SK-N-SH (cell line): ENCODE results near the gene ZFP64. TPM values are rescaled to one million over a fixed set of nuclear protein-coding genes. Genes with fewer than 3 reads are reported as not detected.

Experiments used
- CTCF ChIA-PET: fragments of 300-600, 350-600 bp; formaldehyde crosslinking; extraction: SDS; loops from one replicate; lab custom pipeline; 2021; lab: Yijun Ruan, JAX
- POLR2A ChIA-PET: fragments of 350-600 bp; sonication (Branson Sonifier 250); formaldehyde crosslinking; extraction: SDS; loops from one replicate; lab custom pipeline; 2020; ENCODE audit warnings: antibody characterized with exemption, inconsistent platforms; lab: Yijun Ruan, JAX
- DNase-seq: peaks from one replicate; pipeline ENCODE4 v3.0.0; 2012
- H2AFZ ChIP-seq: fragments of 200-600 bp; sonication (generic); 2 replicates; pipeline ENCODE4 v1.8.1; 2016; ENCODE audit warnings: antibody characterized with exemption, mild to moderate bottlenecking, low read depth
- H3F3A ChIP-seq: fragments of 200-600 bp; sonication (generic); replicated peaks from 2 replicates; pipeline ENCODE3; 2016; ENCODE audit warnings: antibody characterized with exemption, mild to moderate bottlenecking; ENCODE audit not compliant: insufficient read depth
- H3K27ac ChIP-seq, 2 experiments: fragments of 200-500 bp in 1 of 2; fragments of 200-600 bp in 1 of 2; sonication (Bioruptor generic) in 1 of 2; sonication (generic), shearing (Covaris generic) in 1 of 2; 2 replicates each; pipeline versions ENCODE4 v1.5.1 to v1.6.1; 2014 to 2016; ENCODE audit warnings: low read depth in 2 of 2, inconsistent platforms in 1 of 2, low read length in 1 of 2, mild to moderate bottlenecking in 1 of 2, mixed read lengths in 1 of 2
- H3K27me3 ChIP-seq: fragments of 200-600 bp; sonication (generic), shearing (Covaris generic); 2 replicates; pipeline ENCODE4 v1.6.1; 2016; ENCODE audit warnings: mixed run types; ENCODE audit not compliant: insufficient read depth
- H3K36me3 ChIP-seq, 2 experiments: fragments of 200-500 bp in 1 of 2; fragments of 200-600 bp in 1 of 2; sonication (Bioruptor generic) in 1 of 2; sonication (generic) in 1 of 2; replicated peaks in 1 of 2; 2 replicates each; pipeline versions ENCODE3 to v1.5.1; 2014 to 2016; ENCODE audit warnings: low read length in 1 of 2, mild to moderate bottlenecking in 1 of 2; ENCODE audit not compliant: insufficient read depth in 2 of 2, control insufficient read depth in 1 of 2
- H3K4me1 ChIP-seq, 2 experiments: fragments of 200-500 bp in 1 of 2; fragments of 200-600 bp in 1 of 2; sonication (Bioruptor generic) in 1 of 2; sonication (generic), shearing (Covaris generic) in 1 of 2; 2 replicates each; pipeline versions ENCODE4 v1.5.1 to v1.6.1; 2014 to 2016; ENCODE audit warnings: low read depth in 1 of 2, low read length in 1 of 2, mixed run types in 1 of 2; ENCODE audit not compliant: insufficient read depth in 2 of 2, control insufficient read depth in 1 of 2
- H3K4me2 ChIP-seq: fragments of 200-600 bp; sonication (generic), shearing (Covaris generic); 2 replicates; pipeline ENCODE4 v1.6.1; 2017; ENCODE audit warnings: mixed run types
- H3K4me3 ChIP-seq, 2 experiments: fragments of 200-500 bp in 1 of 2; fragments of 200-600 bp in 1 of 2; sonication (Bioruptor generic) in 1 of 2; sonication (generic), shearing (Covaris generic) in 1 of 2; 2 replicates each; pipeline versions ENCODE4 v1.5.1 to v1.8.1; 2014 to 2016; ENCODE audit warnings: low read depth in 2 of 2, inconsistent platforms in 1 of 2, low read length in 1 of 2, mild to moderate bottlenecking in 1 of 2, mixed read lengths in 1 of 2, moderate library complexity in 1 of 2
- H3K79me2 ChIP-seq: fragments of 200-600 bp; sonication (generic); 2 replicates; pipeline ENCODE4 v1.8.1; 2017; ENCODE audit warnings: mild to moderate bottlenecking; ENCODE audit not compliant: insufficient read depth
- H3K9ac ChIP-seq: fragments of 200-600 bp; sonication (generic); 2 replicates; pipeline ENCODE4 v1.6.1; 2017; ENCODE audit warnings: mixed run types
- H3K9me2 ChIP-seq: fragments of 200-600 bp; sonication (generic); 2 replicates; pipeline ENCODE4 v1.6.1; 2017; ENCODE audit warnings: mixed run types
- H3K9me3 ChIP-seq: fragments of 200-600 bp; sonication (generic); 2 replicates; pipeline ENCODE4 v1.6.1; 2017; ENCODE audit warnings: mixed run types, mild to moderate bottlenecking, moderate library complexity
- H4K20me1 ChIP-seq: fragments of 200-600 bp; sonication (generic); 2 replicates; pipeline ENCODE4 v1.6.1; 2017; ENCODE audit warnings: mild to moderate bottlenecking, mixed run types; ENCODE audit not compliant: insufficient read depth
- CHD2 ChIP-seq: fragments of 150-350 bp; IDR thresholded peaks from 2 replicates; pipeline ENCODE4 v1.6.1; 2018; ENCODE audit warnings: low read length; ENCODE audit not compliant: partially characterized antibody
- EP300 ChIP-seq, 2 experiments: IDR thresholded peaks; 2 replicates each; pipeline versions ENCODE4 v1.4.0 to v1.6.1; 2012; ENCODE audit warnings: borderline replicate concordance in 1 of 2, low read depth in 1 of 2, low read length in 1 of 2
- EZH2phosphoT487 ChIP-seq: fragments of 200-600 bp; sonication (generic); IDR thresholded peaks from 2 replicates; pipeline ENCODE4 v1.6.1; 2017; ENCODE audit warnings: low read depth, mixed run types, mild to moderate bottlenecking, antibody characterized with exemption, moderate library complexity, borderline replicate concordance
- FOXM1 ChIP-seq: IDR thresholded peaks from 2 replicates; pipeline ENCODE4 v1.4.0; 2012; ENCODE audit warnings: low read depth, mild to moderate bottlenecking
- GABPA ChIP-seq: IDR thresholded peaks from 2 replicates; pipeline ENCODE4 v1.4.0; 2012; ENCODE audit warnings: low read depth, mild to moderate bottlenecking
- GATA2 ChIP-seq: sonication (generic); formaldehyde crosslinking; IDR thresholded peaks from 2 replicates; pipeline ENCODE4 v1.5.0; 2020; ENCODE audit warnings: mild to moderate bottlenecking, missing genetic modification reagents
- IRF3 ChIP-seq: fragments of 150-350 bp; IDR thresholded peaks from 2 replicates; pipeline ENCODE4 v1.6.1; 2016; ENCODE audit warnings: mild to moderate bottlenecking, low read depth, low read length
- JUND ChIP-seq: IDR thresholded peaks from 2 replicates; pipeline ENCODE4 v1.4.0; 2012
- MXI1 ChIP-seq: IDR thresholded peaks from 2 replicates; pipeline ENCODE4 v1.6.1; 2012; ENCODE audit warnings: mild to moderate bottlenecking, low read depth, low read length, improper control_type of control experiment
- PBX3 ChIP-seq: IDR thresholded peaks from 2 replicates; pipeline ENCODE4; 2012
- POLR2AphosphoS5 ChIP-seq: IDR thresholded peaks from 2 replicates; pipeline ENCODE4 v1.6.1; 2012; ENCODE audit warnings: low read depth, low read length
- REST ChIP-seq: IDR thresholded peaks from 2 replicates; pipeline ENCODE4 v1.6.1; 2012; ENCODE audit warnings: mild to moderate bottlenecking, low read depth, low read length, moderate library complexity
- RFX5 ChIP-seq: IDR thresholded peaks from 2 replicates; pipeline ENCODE4 v1.6.1; 2012; ENCODE audit warnings: mild to moderate bottlenecking, improper control_type of control experiment, low read length
- SIN3A ChIP-seq: IDR thresholded peaks from 2 replicates; pipeline ENCODE4 v1.6.1; 2012; ENCODE audit warnings: low read depth, mild to moderate bottlenecking, low read length, moderate library complexity, borderline replicate concordance
- TAF1 ChIP-seq: IDR thresholded peaks from 2 replicates; pipeline ENCODE4 v1.6.1; 2012; ENCODE audit warnings: low read depth, mild to moderate bottlenecking, low read length, moderate library complexity, borderline replicate concordance
- TEAD4 ChIP-seq: IDR thresholded peaks from 2 replicates; pipeline ENCODE4 v1.4.0; 2012; ENCODE audit warnings: mild to moderate bottlenecking, borderline replicate concordance; ENCODE audit not compliant: insufficient read depth
- USF2 ChIP-seq: fragments of 150-350 bp; IDR thresholded peaks from 2 replicates; pipeline ENCODE4 v1.6.1; 2017; ENCODE audit warnings: antibody characterized with exemption, low read length, low read depth, borderline replicate concordance
- ZBTB33 ChIP-seq: IDR thresholded peaks from 2 replicates; pipeline ENCODE4 v1.4.0; 2012; ENCODE audit warnings: low read depth, borderline replicate concordance
- WGBS: methylation state at CpG from one replicate; pipeline ENCODE4 v1.1.6; 2017; ENCODE audit warnings: low lambda C conversion rate; 5-methylcytosine and 5-hydroxymethylcytosine counted together
- polyA plus RNA-seq, 3 experiments: library from polyadenylated mRNA; depleted of rRNA; stranded (reverse); fragments of >200 nt; gene quantifications; 2 replicates each; pipeline ENCODE4 v1.2.3, GENCODE V29; 2012

Gene ZFP64
- polyA plus RNA-seq, 1 of the 3 experiments (the other 2 are of a cell fraction), result 12.8 TPM

GRCh38 chr20:52231230-52231746, 39.7 kb upstream of the ZFP64 start (continued):
- no peak for TF ChIP-seq EP300 (IDR thresholded peaks at IDR 0.05; ENCODE audit: borderline replicate concordance in 1 of 2, low read depth in 1 of 2, low read length in 1 of 2)
- no peak for TF ChIP-seq EZH2phosphoT487

- POLR2A ChIA-PET, result no interaction called here
Measured at GRCh38 chr20:52230409-52230808, 38.8 kb upstream of the ZFP64 start.

More at GRCh38 chr20:52230409-52230808, 38.8 kb upstream of the ZFP64 start:
- H3K27ac ChIP-seq, result no peak overlapping the region
- H2AFZ ChIP-seq, result no peak overlapping the region
- 52% methylated on average over 3 of the region's 3 CpGs for WGBS
- no peak overlapping the region for H3K9ac ChIP-seq
- H3K9me3 ChIP-seq, result no peaks in the 10 kb centered on the region
- H3K4me1 ChIP-seq, result no peaks in the 10 kb centered on the region; a peak in 2 of 4 replicates
- CTCF ChIA-PET, result interaction anchor here (0.6 to 1.7 kb wide), 4 partner anchors 12 to 78 kb away, joined by 3 to 5 read pairs (median 3); no protein-coding TSS in a partner anchor
- H4K20me1 ChIP-seq, result no peaks in the 10 kb centered on the region
- no peak for DNase-seq
- no peaks in the 10 kb centered on the region for H3K27me3 ChIP-seq
- H3F3A ChIP-seq, result no peaks in the 10 kb centered on the region
- H3K79me2 ChIP-seq, result no peaks in the 10 kb centered on the region
- H3K4me2 ChIP-seq, result no peak overlapping the region
- no peak overlapping the region for H3K4me3 ChIP-seq
- H3K36me3 ChIP-seq, result no peaks in the 10 kb centered on the region
- TF ChIP-seq GABPA (no peak), TEAD4 (no peak), RFX5 (no peak), PBX3 (no peak), FOXM1 (no peak), GATA2 (CRISPR knock-in tag) (no peak), JUND (no peak), USF2 (no peak), IRF3 (no peak), EZH2phosphoT487 (no peak), SIN3A (no peak), REST (no peak), EP300 (IDR thresholded peaks at IDR 0.05; ENCODE audit: borderline replicate concordance in 1 of 2, low read depth in 1 of 2, low read length in 1 of 2) (no peak), ZBTB33 (no peak), TAF1 (no peak), MXI1 (no peak), CHD2 (no peak), POLR2AphosphoS5 (no peak)
- no peaks in the 10 kb centered on the region for H3K9me2 ChIP-seq
